Right ventricle myocardium superior (tissue), 1 donor: ENCODE data around the gene CENPO. TPM values are rescaled to one million over a fixed set of nuclear protein-coding genes. Genes with fewer than 3 reads are reported as not detected.

Source experiments
- ATAC-seq: fragments of 200-7000 bp; cut with Tn5 transposase; one replicate; pipeline ENCODE4 v1.9.1; 2020; ENCODE audit warnings: mild to moderate bottlenecking; ENCODE audit not compliant: poor library complexity
- DNase-seq: peaks from one replicate; pipeline ENCODE4 v3.0.0-alpha.2; 2020
- intact Hi-C: fragments of 100-400 bp; cut with DNase I; formaldehyde crosslinking; loops from one replicate; pipeline ENCODE4 v1.11.2; 2022
- total RNA-seq: library from RNA; stranded (reverse); fragmentation: NEBNext Ultra II Directional; extraction: Animal tissue kit (Norgen Biotek cat#: 25700); gene quantifications from one replicate; pipeline ENCODE4 v1.2.1, GENCODE V29; 2021
- donor health status: DM: no; HTN: yes; CAD: no; lungs with severe emphysema.

The CENPO gene
- total RNA-seq, 1 donor from 2014 or later = 2.2 TPM

GRCh38 chr2:24819442-24820174 is 26.4 kb downstream of the CENPO start:
- intact Hi-C loops = no loop called here
- ATAC-seq (no peak), DNase-seq (no peak)

DNA sequence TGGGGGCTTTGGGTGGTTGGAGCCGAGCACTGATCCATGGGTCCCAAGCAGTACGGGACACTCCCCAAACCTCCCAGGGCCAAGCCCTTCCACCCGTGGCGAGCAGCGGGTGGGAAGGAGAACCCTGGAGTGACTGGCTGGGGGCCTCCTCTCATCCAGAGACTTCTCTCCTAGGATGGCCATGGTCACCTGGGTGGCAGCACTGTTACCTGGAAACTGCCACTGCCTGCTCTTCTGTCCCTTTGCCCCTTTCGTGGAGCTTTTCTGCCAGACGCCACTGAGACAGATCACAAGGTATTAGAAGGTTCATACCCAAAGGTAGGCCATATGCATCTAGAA is 26.9 kb downstream of the CENPO start:
- no peak for DNase-seq
- intact Hi-C loops = no loop called here
- ATAC-seq = no peak

DNA sequence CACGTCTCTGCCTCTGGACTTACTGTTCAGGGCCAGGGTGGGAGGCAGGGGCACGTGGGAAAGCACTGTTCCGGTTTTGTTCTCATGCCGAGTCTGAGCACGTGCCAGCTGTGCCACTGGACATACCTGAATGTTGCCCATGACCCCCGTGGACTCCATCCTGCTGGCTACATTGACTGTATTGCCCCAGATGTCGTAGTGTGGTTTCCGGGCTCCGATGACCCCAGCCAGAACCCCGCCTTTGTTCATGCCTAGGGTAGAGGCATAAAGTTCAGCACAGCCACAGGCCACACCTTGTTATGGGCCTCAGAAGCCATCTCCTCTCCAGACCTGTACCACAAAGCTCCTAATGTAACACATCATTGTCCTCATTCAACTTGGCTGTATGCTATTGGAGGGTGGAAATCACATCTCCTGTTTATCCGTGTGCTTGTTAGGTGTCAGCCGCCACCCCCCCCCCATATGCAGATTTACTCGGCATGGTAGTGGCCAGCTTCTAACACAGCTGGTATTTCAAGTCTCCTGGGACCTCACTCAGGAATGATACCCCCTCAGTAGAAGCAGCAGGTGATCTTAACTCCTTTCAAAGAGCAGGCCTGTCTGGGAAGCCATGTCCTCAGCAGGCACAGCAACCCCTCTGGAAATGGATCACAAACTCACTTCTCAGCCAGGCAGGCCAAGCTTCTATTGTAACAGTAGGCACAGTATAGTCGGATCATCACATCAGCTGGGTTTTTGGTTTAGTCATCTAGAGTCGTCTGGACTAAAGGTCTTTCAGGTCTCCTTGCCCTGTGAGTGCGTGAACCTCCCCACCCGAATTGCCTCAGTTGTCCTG is 27.6 kb downstream of the CENPO start:
- ATAC-seq (no peak), DNase-seq (no peak)
- intact Hi-C loops = no loop called here

DNA sequence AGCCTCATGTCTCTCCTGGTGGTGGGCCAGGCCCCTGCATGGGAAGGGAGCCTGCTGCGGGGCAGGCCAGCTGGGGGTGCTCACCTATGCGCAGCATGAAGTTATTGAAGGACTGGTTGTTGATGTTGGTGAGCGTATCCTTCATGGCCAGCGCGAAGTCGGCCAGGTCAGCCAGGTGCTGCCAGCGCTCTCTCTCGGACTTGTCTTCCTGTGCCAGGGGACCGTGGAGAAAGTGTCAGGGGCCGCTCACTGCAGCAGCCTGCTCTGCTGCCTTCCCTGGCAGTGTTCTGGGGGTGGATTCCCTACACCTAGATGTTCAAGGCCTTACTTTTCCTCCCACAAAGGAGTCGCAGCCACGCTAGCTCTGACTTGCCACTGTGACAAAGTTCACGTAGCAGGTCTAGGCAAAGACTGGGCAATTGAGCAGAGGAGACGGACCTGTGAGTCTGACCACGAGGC is 28.2 kb downstream of the CENPO start:
- intact Hi-C loops = no loop called here
- DNase-seq (peak; percentile 34), ATAC-seq (no peak)

DNA sequence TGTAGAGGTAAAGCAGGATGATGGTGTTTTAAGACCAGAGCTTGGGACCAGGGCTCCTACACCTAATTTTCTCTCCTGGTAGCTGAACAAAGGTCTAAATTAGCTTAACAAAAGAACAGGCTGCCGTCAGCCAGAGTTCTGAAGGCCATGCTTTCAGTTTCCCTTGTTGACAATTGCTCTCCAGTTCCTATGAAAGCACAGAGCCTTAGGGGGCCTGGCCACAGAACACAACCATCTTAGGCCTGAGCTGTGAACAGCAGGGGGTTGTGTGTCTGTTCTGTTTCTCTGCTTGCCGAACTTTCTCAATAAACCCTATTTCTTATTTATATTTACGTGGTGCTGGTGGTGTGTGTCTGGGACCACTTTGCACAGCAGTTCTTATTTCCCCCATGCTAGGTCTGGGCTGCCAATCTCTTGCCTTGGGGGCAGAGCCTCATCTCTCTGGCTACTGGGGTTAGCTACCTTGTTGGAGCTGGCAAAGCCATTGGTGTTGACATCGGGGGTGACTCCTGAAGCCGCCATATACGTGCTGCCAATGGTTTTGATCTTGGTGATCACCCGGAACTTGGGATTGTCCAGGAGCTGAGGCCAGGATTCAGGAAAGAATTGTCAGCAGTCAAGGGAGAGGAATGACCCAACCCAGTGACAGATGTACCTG is 29.0 kb downstream of the CENPO start:
- DNase-seq = no peak
- ATAC-seq = no peak
- intact Hi-C loops = no loop called here

GRCh38 chr2:24824071-24824588 is 30.9 kb downstream of the CENPO start:
- peak; percentile 39 for DNase-seq
- ATAC-seq = no peak
- intact Hi-C loops = no loop called here

- ATAC-seq (no peak), DNase-seq (no peak)
- intact Hi-C loops = no loop called here
These were observed 32.0 kb downstream of the CENPO start for GRCh38 chr2:24824966-24825882.

DNA sequence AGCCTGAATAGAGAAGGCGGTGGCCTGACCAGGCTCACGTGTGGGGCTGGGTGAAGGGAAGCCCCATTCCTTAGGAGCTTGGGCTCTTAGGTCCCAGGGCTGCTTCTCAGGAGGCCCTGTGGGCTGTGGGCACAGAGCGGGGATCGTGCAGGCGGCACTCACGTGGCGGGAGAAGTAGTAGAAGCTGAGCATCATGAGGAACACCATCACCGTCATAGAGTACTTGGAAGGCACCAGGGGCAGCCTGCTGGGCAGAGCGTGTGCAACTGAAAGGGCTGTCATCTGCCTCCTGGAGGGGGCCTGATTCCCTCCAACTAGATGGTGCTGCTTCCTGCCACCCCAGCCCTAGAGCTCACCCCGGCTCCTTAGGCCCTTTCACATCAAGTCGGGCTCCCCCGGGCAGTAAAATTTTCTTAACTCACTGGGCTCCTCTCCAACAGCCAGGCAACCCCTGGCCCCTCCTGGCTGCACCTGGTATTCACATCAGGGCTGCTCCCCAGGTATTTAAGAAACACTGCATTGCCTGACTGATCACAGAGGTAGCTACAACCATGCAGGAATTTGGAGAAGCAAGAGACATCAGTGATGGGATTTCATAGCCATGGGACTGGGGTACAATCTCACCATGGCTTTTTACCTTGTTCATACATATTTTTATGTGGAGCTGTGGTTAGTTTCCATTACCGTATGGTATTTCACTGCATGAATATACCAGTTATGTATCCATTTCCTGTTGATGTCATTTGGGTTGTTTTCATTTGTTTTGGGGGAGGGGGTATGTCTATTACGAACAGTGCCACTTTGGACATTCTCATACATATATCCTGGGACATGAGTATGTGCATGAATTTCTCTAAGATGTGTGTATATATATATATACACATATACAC is 32.9 kb downstream of the CENPO start:
- intact Hi-C loops = loop anchor here (2.0 kb wide), 1 partner anchor 415 kb away; no protein-coding TSS in a partner anchor
- no peak for ATAC-seq
- no peak for DNase-seq

DNA sequence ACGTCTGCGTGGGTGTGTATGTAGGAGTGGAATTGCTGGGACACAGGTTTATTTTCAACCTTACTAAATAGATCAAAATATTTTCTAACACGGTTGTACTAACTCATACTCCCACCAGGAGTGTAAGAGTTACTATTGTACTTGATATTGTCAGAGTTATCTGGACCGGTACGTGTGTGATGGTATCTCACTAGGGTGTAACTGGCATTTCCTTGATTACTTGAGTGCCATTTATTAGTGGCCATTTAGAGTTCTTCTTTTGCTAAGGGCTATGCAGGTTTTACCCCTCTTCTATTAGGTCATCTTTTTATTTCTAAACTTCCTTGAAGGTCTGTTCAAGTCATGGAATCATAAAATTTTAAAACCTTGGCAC is 33.5 kb downstream of the CENPO start:
- intact Hi-C loops = loop anchor here (2.0 kb wide), 1 partner anchor 416 kb away; no protein-coding TSS in a partner anchor
- DNase-seq (no peak), ATAC-seq (no peak)

- ATAC-seq (peak; percentile 93), DNase-seq (peak; percentile 83)
- intact Hi-C loops = loop anchor here (2.0 kb wide), 1 partner anchor 417 kb away; no protein-coding TSS in a partner anchor
These were observed 34.4 kb downstream of the CENPO start for GRCh38 chr2:24827321-24828237.

DNA sequence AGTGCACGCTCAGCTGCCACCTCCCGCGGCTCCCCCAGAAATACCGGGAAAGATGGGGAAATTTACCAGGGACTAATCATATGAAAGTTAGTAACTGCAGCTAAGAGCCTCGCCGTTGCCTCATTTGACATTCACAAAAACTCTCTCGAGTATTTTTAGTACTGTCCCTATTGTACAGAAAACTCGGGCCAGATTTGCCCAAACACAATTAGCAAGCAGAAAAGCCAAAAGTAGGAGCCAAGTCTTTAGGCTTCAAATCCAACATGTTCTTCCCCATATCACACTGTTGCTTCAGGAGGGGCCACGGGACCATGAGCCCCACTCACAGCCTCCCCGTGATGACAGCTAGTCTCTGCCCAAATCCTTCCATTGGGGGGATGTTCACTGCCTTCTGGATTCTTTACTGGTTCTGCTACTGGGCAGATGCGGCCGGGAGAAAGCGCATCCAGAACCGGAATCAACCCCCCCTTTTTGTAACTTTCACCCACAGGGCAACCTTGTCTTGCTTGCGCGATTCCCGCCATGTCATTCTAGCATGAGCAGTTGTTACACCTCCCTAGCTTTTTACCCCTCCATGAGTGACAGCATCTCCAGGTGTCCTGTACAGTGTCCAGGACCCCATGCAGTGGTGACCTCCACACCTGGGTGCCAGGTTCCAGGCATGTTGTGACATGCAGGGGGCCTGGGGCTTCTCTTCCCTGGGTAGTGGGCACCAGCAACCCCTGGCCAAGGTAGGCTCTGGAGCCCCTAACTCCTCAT is 35.2 kb downstream of the CENPO start:
- ATAC-seq (no peak), DNase-seq (no peak)
- intact Hi-C loops = no loop called here

DNA sequence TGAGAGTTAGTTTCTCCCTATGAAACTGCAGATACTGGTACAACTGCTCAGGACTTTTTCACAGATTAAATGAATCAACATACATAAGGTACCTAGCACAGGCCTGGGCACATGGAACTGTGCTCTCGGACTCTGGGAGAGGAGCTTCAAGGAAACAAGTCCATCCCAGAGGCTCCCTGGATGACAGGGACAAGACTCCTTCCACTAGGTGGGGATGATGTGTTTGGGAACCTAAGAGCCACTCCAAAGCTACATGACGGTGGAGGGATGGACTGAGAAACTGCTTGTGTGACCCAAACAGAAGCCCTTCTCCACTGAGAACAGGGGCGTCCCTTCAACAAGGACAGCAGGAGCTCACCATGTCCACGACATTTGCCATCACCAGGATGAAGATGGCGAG is 37.1 kb downstream of the CENPO start:
- no peak for ATAC-seq
- peak; percentile 13 for DNase-seq
- intact Hi-C loops = no loop called here

DNA sequence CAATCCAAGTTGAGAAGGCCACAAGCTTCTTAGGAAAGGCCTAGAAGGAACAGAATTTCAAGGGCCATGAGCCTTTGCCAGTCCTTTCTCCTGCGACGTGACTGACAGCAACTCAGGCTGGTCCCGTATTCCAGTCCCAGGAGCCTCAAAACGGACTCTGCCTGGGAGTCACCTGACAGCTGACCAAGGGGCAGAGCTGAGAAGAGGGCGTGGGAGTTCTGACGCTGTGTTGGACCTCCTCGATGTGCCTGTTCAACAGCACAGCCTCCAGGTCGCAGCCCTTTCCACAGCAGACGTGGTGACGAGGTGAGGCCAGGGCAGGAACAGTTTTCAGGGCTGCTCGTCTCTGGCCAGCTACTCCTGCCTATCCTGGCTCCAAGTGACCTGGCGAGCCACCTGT is 37.6 kb downstream of the CENPO start:
- intact Hi-C loops = no loop called here
- ATAC-seq = no peak

GRCh38 chr2:24831221-24832072 is 38.2 kb downstream of the CENPO start:
- no peak for DNase-seq
- ATAC-seq = no peak
- intact Hi-C loops = no loop called here

More for the DNA sequence above, 37.6 kb downstream of the CENPO start:
- DNase-seq = no peak

DNA sequence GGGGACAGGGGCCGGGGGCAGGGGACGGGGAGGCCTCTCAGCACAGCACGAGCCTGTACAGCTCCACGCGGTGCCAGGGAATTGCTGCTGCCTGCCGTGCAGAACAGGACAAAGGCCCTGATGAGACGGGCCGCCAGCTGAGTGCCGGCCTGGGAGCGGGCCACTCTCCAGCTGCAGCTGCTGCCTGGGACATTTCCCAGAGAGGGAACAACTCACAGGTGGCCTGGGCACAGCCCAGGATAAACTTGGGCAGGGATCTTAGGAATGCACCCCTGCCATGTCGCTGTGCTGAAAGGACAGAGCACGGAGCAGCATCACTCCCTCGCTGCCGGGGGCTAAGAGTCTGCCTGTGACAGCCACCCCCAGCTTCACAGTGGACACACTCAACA is 38.8 kb downstream of the CENPO start:
- DNase-seq (no peak), ATAC-seq (peak; percentile 67)
- intact Hi-C loops = no loop called here
